SK-N-MC (cell line): ENCODE data around the gene WDR70.

Experiments used
- EZH2 ChIP-seq: fragments of 200-600 bp; sonication (generic); IDR thresholded peaks from one replicate; pipeline ENCODE4 v1.6.1; 2017; ENCODE audit warnings: antibody characterized with exemption
- POLR2AphosphoS5 ChIP-seq: IDR thresholded peaks from 2 replicates; pipeline ENCODE4 v1.6.1; 2012; ENCODE audit warnings: mild to moderate bottlenecking, low read depth, low read length, borderline replicate concordance

DNA sequence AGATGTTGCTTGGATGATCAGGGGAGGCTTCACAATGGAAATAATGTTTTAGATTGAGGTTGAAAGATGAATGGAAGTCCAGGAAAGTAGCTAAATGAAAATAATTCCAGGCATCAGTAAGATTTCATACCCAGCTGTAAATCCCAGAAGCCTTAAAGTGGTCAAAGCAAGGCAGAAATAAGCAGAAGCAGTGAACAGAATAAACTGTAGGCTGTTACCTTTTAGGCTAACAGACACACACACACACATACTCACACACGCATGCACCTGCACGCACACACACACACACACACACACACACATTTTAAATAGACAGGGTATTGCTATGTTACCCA is 175.3 kb downstream of the WDR70 start:
- TF ChIP-seq EZH2 (no peak), POLR2AphosphoS5 (no peak)
